Measurements from ENCODE around the gene PAPLN. TPM values are rescaled to one million over a fixed set of nuclear protein-coding genes. Genes with fewer than 3 reads are reported as not detected.

PAPLN gene
- total and polyA plus RNA-seq, 2 of the 8 experiments (the other 6 are each of a cell fraction or from before 2014, with no cell fraction given) = 14.8 to 25.6 TPM

GRCh38 chr14:73307261-73307660 lies 70.0 kb downstream of the PAPLN start:
- Histone ChIP-seq H3K9me3 (ENCODE audit: insufficient read depth in 2 of 2, low read depth in 1 of 2, low read length in 1 of 2) (no peaks in the 10 kb centered on the region), H3K4me2 (ENCODE audit: insufficient read depth in 1 of 2, low read depth in 2 of 2, low read length in 2 of 2) (no peak overlapping the region), H3K56ac (replicated peaks; ENCODE audit: insufficient read length, low read depth, low read length) (no peak overlapping the region), H3K9ac (replicated peaks in 1 of 4; ENCODE audit: extremely low read depth in 1 of 4, low read depth in 3 of 4, low read length in 3 of 4) (no peak overlapping the region), H4K91ac (replicated peaks; ENCODE audit: insufficient read length, low read length) (no peak overlapping the region), H3K4me3 (ENCODE audit: extremely low read depth in 1 of 4, insufficient read depth in 2 of 4, low read depth in 3 of 4, low read length in 4 of 4) (no peak overlapping the region), H3K36me3 (ENCODE audit: control insufficient read depth in 2 of 4, insufficient read depth in 4 of 4, low read length in 3 of 4) (no peaks in the 10 kb centered on the region), H4K8ac (ENCODE audit: extremely low read depth, insufficient read depth, low read length) (no peak overlapping the region), H3K18ac (ENCODE audit: extremely low read depth, low read length) (no peak overlapping the region), H2BK120ac (replicated peaks; ENCODE audit: low read depth, low read length) (no peak overlapping the region), H3K27me3 (replicated peaks in 1 of 4; ENCODE audit: control insufficient read depth in 3 of 4, extremely low read depth in 1 of 4, insufficient read depth in 3 of 4, low read length in 3 of 4) (no peaks in the 10 kb centered on the region), H3K4ac (replicated peaks; ENCODE audit: insufficient read length, low read depth, low read length) (no peak overlapping the region), H2BK12ac (ENCODE audit: low read depth, low read length) (no peak overlapping the region), H3K79me2 (ENCODE audit: control insufficient read depth in 1 of 2, insufficient read depth in 2 of 2, low read length in 2 of 2) (no peaks in the 10 kb centered on the region), H4K5ac (ENCODE audit: insufficient read length, low read depth, low read length) (no peak overlapping the region), H2AFZ (ENCODE audit: low read length) (no peak overlapping the region), H3K4me1 (replicated peaks in 1 of 4; ENCODE audit: control insufficient read depth in 3 of 4, insufficient read depth in 4 of 4, low read length in 3 of 4) (no peaks in the 10 kb centered on the region), H2BK5ac (ENCODE audit: low read depth, low read length) (no peak overlapping the region), H2BK15ac (ENCODE audit: low read length) (no peak overlapping the region), H3K79me1 (ENCODE audit: low read depth, low read length) (no peaks in the 10 kb centered on the region; the same call in 1 of the 2 replicates), H3K23ac (ENCODE audit: insufficient read length) (no peak overlapping the region), H2BK20ac (ENCODE audit: low read length) (no peak overlapping the region), H4K20me1 (replicated peaks in 1 of 2; ENCODE audit: control insufficient read depth in 1 of 2, insufficient read depth in 2 of 2, low read length in 2 of 2) (no peaks in the 10 kb centered on the region), H3K27ac (ENCODE audit: low read depth, low read length) (no peak overlapping the region), H2AK5ac (ENCODE audit: low read depth, low read length) (no peak overlapping the region), H3K14ac (ENCODE audit: insufficient read length) (no peak overlapping the region), H3K23me2 (ENCODE audit: low read depth, low read length) (no peaks in the 10 kb centered on the region)
- CTCF ChIA-PET (ENCODE audit: partially characterized antibody) = interaction anchor here (0.9 to 1.7 kb wide), 2 partner anchors 11 to 12 kb away, joined by 5 to 7 read pairs; no protein-coding TSS in a partner anchor
- DNase-seq (ENCODE audit: low read depth in 1 of 2, low spot score in 2 of 2) = no peak
- TF ChIP-seq SIX5 (IDR thresholded peaks at IDR 0.05; ENCODE audit: low read depth, low read length) (no peak), KDM5A (IDR thresholded peaks at IDR 0.05; ENCODE audit: low read length) (no peak), CBX8 (IDR thresholded peaks at IDR 0.05; ENCODE audit: borderline replicate concordance, low read depth, low read length) (no peak), RNF2 (IDR thresholded peaks at IDR 0.05; ENCODE audit: borderline replicate concordance, low read depth, low read length, missing control alignments, poor library complexity, severe bottlenecking) (no peak), CBX5 (IDR thresholded peaks at IDR 0.05; ENCODE audit: low read depth, low read length) (no peak), TAF7 (optimal IDR thresholded peaks at IDR 0.05; ENCODE audit: borderline replicate concordance, low read depth, low read length) (no peak), CEBPB (IDR thresholded peaks at IDR 0.05; ENCODE audit: low read depth, low read length) (no peak), SP1 (IDR thresholded peaks at IDR 0.05; ENCODE audit: low read depth, low read length) (no peak), RAD21 (IDR thresholded peaks at IDR 0.05 in 1 of 2, conservative IDR thresholded peaks at IDR 0.05 in 1 of 2; ENCODE audit: low read depth in 2 of 2, low read length in 2 of 2) (no peak)
- 88% methylated on average over 3 of the region's 3 CpGs; no CpG with 5 or more reads in 1 of the 2 experiments for WGBS, 2 experiments (ENCODE audit: extremely low coverage in 1 of 2, insufficient coverage in 1 of 2, insufficient read length in 1 of 2, insufficient replicate concordance in 2 of 2, low coverage in 1 of 2, low lambda C conversion rate in 2 of 2, missing lambda C conversion rate in 1 of 2)
- POLR2A ChIA-PET (ENCODE audit: partially characterized antibody) = no interaction called here
- FAIRE-seq = no peak

Data from H1 (cell line).